ENCODE results near the gene MTRFR.

DNA sequence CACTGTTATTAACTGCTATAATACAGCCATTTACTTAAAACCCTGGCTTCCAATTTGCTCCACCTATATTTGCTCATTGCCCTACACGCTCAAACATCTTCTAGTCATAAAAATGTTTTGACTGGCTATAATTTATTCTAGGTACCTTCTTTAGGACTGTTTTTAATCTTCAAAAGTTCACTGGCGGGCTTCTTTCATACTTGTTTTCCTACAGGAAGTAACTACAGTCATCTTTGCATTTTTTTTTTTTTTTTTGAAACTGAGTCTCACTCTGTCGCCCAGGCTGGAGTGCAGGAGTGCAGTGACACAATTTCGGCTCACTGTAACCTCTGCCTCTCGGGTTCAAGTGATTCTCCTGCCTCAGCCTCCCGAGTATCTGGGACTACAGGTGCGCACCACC, 32.8 kb upstream of the MTRFR start:
- TF ChIP-seq EZH2 (IDR thresholded peaks at IDR 0.05; ENCODE audit: insufficient read depth, poor library complexity, severe bottlenecking): no peak
- TF ChIP-seq EZH2phosphoT487 (IDR thresholded peaks at IDR 0.05; ENCODE audit: insufficient read depth, low read depth): no peak
